Esophagus muscularis mucosa (tissue), 4 donors: Measurements from ENCODE around the gene MTNR1B. TPM values are rescaled to one million over a fixed set of nuclear protein-coding genes. Genes with fewer than 3 reads are reported as not detected.

Source experiments
- DNase-seq: peaks from one replicate; pipeline ENCODE4 v3.0.0-alpha.2; 2017; ENCODE audit errors: extremely low spot score
- H3K27ac ChIP-seq, 4 donors: fragments of 200-600 bp; sonication (generic); replicated peaks in 1 of 4; 1 replicate in 3 of 4; 2 replicates in 1 of 4; pipeline ENCODE4 v1.5.1; 2016 to 2019; ENCODE audit warnings: mild to moderate bottlenecking in 1 of 4
- H3K27me3 ChIP-seq, 4 donors: fragments of 200-600 bp; sonication (generic); one replicate each; pipeline versions ENCODE4 v1.5.1 to v1.6.0; 2016 to 2019
- H3K36me3 ChIP-seq, 4 donors: fragments of 200-600 bp; sonication (generic); one replicate each; pipeline ENCODE4 v1.5.1; 2016 to 2019
- H3K4me1 ChIP-seq, 4 donors: fragments of 200-600 bp; sonication (generic); one replicate each; pipeline ENCODE4 v1.5.1; 2016 to 2019
- H3K4me3 ChIP-seq, 4 donors: fragments of 200-600 bp; sonication (generic); 1 replicate in 2 of 4; 2 replicates in 2 of 4; pipeline ENCODE4 v1.5.1; 2016 to 2019; ENCODE audit warnings: mild to moderate bottlenecking in 4 of 4, moderate library complexity in 1 of 4
- H3K9me3 ChIP-seq, 4 donors: fragments of 200-600 bp; sonication (generic); 1 replicate in 3 of 4; 2 replicates in 1 of 4; pipeline ENCODE4 v1.5.1; 2016 to 2019
- EP300 ChIP-seq: sonication (generic); formaldehyde crosslinking; IDR thresholded peaks from one replicate; pipeline ENCODE4 v1.6.1; 2017; ENCODE audit warnings: antibody characterized with exemption
- POLR2A ChIP-seq: fragments of 450-650 bp; IDR thresholded peaks from one replicate; pipeline ENCODE4 v1.6.1; 2017; ENCODE audit warnings: antibody characterized with exemption, moderate library complexity, mild to moderate bottlenecking, low read depth
- POLR2AphosphoS5 ChIP-seq, 2 donors: sonication (generic); formaldehyde crosslinking; IDR thresholded peaks; one replicate each; pipeline ENCODE4 v1.6.1; 2017; ENCODE audit warnings: antibody characterized with exemption in 2 of 2
- WGBS: methylation state at CpG from one replicate; pipeline ENCODE4 v1.1.5; 2018; 5-methylcytosine and 5-hydroxymethylcytosine counted together
- intact Hi-C: fragments of 100-400 bp; cut with DNase I; formaldehyde crosslinking; loops from one replicate; pipeline ENCODE4 v1.15.1; 2023
- total RNA-seq, 4 donors: library from RNA; depleted of rRNA; stranded (reverse); fragments of >200 nt; gene quantifications; one replicate each; pipeline versions ENCODE4 v1.1.0 to v1.2.1, GENCODE V29; 2016
- TF ChIP-seq, protein P1 (sequence below), 3 experiments: fragments of 200-600 bp in 2 of 3; fragments of 450-650 bp in 1 of 3; sonication (generic) in 2 of 3; IDR thresholded peaks; one replicate each; pipeline ENCODE4 v1.5.1; 2017 to 2019; ENCODE audit warnings: antibody characterized with exemption in 3 of 3, mild to moderate bottlenecking in 2 of 3, moderate library complexity in 1 of 3

The MTNR1B gene
- total RNA-seq, 4 donors from 2014 or later, result not detected

DNA sequence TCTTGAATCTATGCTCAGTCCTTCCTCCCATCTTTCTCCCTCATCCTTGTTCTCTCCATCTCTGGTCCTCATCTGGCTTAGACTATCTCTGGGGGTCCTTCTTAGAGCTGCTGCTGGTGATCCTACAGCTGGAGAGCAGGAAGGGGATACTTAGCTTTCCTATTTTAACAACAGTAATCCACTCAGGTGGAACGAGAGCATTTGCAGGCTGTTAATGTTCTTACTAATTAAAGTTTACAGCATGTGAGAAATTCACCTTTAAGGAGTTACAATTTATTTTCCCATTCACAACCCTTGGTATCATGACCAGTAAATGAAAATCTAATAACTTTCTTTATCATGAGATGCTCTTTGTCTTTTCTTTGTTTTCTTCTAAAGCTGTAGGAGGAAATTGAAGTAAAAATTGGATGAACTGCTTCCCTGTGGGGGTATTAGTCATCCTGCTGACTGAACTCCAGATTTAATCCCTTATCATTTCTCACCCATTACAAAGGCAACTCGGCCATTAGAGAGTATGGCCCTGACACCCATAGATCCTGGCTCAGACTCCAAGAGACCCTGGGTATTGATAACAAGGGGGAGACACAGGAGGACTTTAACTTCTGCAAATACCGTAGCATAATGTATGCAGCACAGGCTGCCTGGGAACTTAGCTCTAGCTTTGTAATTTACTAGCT, 37.6 kb upstream of the MTNR1B start:
- WGBS, result 56% methylated on average over 3 of the region's 3 CpGs
- DNase-seq, result no peak
- no peaks in the 10 kb centered on the region for H3K9me3 ChIP-seq
- H3K27me3 ChIP-seq, result no peaks in the 10 kb centered on the region
- TF ChIP-seq POLR2A, result no peak
- TF ChIP-seq, protein P1, sequence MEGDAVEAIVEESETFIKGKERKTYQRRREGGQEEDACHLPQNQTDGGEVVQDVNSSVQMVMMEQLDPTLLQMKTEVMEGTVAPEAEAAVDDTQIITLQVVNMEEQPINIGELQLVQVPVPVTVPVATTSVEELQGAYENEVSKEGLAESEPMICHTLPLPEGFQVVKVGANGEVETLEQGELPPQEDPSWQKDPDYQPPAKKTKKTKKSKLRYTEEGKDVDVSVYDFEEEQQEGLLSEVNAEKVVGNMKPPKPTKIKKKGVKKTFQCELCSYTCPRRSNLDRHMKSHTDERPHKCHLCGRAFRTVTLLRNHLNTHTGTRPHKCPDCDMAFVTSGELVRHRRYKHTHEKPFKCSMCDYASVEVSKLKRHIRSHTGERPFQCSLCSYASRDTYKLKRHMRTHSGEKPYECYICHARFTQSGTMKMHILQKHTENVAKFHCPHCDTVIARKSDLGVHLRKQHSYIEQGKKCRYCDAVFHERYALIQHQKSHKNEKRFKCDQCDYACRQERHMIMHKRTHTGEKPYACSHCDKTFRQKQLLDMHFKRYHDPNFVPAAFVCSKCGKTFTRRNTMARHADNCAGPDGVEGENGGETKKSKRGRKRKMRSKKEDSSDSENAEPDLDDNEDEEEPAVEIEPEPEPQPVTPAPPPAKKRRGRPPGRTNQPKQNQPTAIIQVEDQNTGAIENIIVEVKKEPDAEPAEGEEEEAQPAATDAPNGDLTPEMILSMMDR (IDR thresholded peaks at IDR 0.05), result no peak
- TF ChIP-seq POLR2AphosphoS5 (IDR thresholded peaks at IDR 0.05), result no peak
- no peak for TF ChIP-seq EP300
- no peaks in the 10 kb centered on the region for H3K4me1 ChIP-seq
- H3K27ac ChIP-seq, result no peak overlapping the region
- H3K4me3 ChIP-seq, result no peak overlapping the region
- intact Hi-C loops, result no loop called here
- no peaks in the 10 kb centered on the region for H3K36me3 ChIP-seq

GRCh38 chr11:92939305-92939704, 30.1 kb upstream of the MTNR1B start:
- WGBS, result 91% methylated on average over 4 of the region's 4 CpGs
- H3K36me3 ChIP-seq, result no peaks in the 10 kb centered on the region
- no peak overlapping the region for H3K27ac ChIP-seq
- TF ChIP-seq POLR2A, result no peak
- TF ChIP-seq POLR2AphosphoS5 (IDR thresholded peaks at IDR 0.05), result no peak
- no peak for TF ChIP-seq EP300
- TF ChIP-seq, protein P1 (IDR thresholded peaks at IDR 0.05), result no peak
- intact Hi-C loops, result no loop called here
- H3K27me3 ChIP-seq, result no peaks in the 10 kb centered on the region
- no peaks in the 10 kb centered on the region for H3K9me3 ChIP-seq
- H3K4me1 ChIP-seq, result peaks cover 0 to 5% (median 0%) of the 10 kb centered on the region in 4 donors
- no peak for DNase-seq
- no peak overlapping the region for H3K4me3 ChIP-seq

DNA sequence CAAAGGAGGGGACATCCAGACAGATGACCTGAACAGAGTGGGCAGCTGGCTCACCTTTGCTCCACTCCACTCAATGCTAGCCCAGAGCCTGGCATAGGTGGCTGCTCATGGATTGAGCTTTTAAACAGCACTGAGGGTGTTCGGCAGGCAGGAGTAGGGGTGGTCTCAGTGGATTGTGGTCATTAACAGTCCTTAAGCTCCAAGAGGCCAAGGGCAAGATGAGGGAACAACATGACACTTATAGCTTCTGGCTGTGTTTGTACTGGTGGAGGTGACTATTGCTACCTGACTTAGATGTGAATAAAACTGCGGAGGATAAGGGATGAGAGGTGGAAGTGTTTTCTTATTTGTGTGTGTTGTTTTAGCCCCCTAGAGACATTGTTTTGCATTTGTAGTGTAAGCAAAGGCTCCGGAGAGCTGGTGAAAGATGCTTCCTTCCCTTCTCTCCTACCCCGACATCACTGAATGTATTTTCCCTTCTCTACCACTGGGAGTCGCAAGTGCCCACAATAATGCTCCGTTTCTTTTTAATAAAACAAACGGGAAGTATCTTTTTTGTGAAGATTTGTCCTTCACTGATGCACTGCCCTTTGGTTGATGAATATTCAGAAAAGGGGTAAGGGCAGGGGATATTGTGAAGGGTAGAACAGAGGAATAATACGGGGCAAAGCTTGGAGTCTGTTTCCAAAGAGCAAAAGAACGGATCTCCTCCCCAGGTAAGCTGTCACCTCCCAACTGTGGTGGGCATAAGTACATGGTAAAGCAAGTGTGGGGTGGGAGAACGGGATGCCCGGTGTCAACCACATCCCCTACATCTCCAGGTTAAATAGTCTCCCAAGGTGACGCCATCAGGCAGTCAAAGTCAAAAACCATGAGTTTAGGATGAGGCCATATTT, 27.5 kb upstream of the MTNR1B start:
- 34% methylated on average over 12 of the region's 12 CpGs for WGBS
- Histone ChIP-seq H3K36me3 (no peaks in the 10 kb centered on the region), H3K4me3 (no peak overlapping the region), H3K27me3 (no peaks in the 10 kb centered on the region), H3K27ac (no peak overlapping the region), H3K9me3 (no peaks in the 10 kb centered on the region), H3K4me1 (peaks cover 0 to 5% (median 0%) of the 10 kb centered on the region in 4 donors)
- DNase-seq, result no peak
- TF ChIP-seq, protein P1 (IDR thresholded peaks at IDR 0.05), result peak; percentile 54 to 64 (median 57)
- TF ChIP-seq EP300 (no peak), POLR2AphosphoS5 (IDR thresholded peaks at IDR 0.05) (no peak), POLR2A (no peak)
- intact Hi-C loops, result loop anchor here (10.0 kb wide), 1 partner anchor 283 kb away; no protein-coding TSS in a partner anchor

- no peaks in the 10 kb centered on the region for H3K27me3 ChIP-seq
- TF ChIP-seq POLR2AphosphoS5 (IDR thresholded peaks at IDR 0.05) (no peak), EP300 (no peak), POLR2A (no peak)
- TF ChIP-seq, protein P1 (IDR thresholded peaks at IDR 0.05), result no peak
- H3K4me3 ChIP-seq, result no peak overlapping the region
- no peaks in the 10 kb centered on the region for H3K36me3 ChIP-seq
- H3K4me1 ChIP-seq, result peaks cover 0 to 5% (median 0%) of the 10 kb centered on the region in 4 donors
- intact Hi-C loops, result loop anchor here (10.0 kb wide), 1 partner anchor 278 kb away; no protein-coding TSS in a partner anchor
- H3K27ac ChIP-seq, result no peak overlapping the region
- WGBS, result 87% methylated on average over 3 of the region's 3 CpGs
- H3K9me3 ChIP-seq, result peaks cover 0 to 8% (median 3%) of the 10 kb centered on the region in 4 donors
- no peak for DNase-seq
Measured at GRCh38 chr11:92946707-92947106, 22.7 kb upstream of the MTNR1B start.
